Epithelial cell of proximal tubule (primary cell): ENCODE results near the gene KDM4B. TPM values are rescaled to one million over a fixed set of nuclear protein-coding genes. Genes with fewer than 3 reads are reported as not detected.

Experiments used
- DNase-seq: peaks from one replicate; pipeline ENCODE4 v3.0.0-alpha.2; 2011; ENCODE audit warnings: low read depth
- H3K4me3 ChIP-seq: 2 replicates; pipeline ENCODE4 v1.5.1; 2011; ENCODE audit warnings: low read depth, mild to moderate bottlenecking, low read length
- CTCF ChIP-seq: conservative IDR thresholded peaks from 2 replicates; pipeline ENCODE4 v1.5.1; 2012; ENCODE audit warnings: low read depth, mild to moderate bottlenecking, low read length
- total RNA-seq: library from RNA; depleted of rRNA; stranded (reverse); fragments of >200 nt; gene quantifications from 2 replicates; pipeline ENCODE4 v1.2.3, GENCODE V29; 2015

The KDM4B gene
- total RNA-seq, 1 donor from 2014 or later: 20.5 TPM

GRCh38 chr19:5165697-5166019, 196.7 kb downstream of the KDM4B start:
- no peak for TF ChIP-seq CTCF
- H3K4me3 ChIP-seq: no peak overlapping the region
- DNase-seq: no peak

- no peak overlapping the region for H3K4me3 ChIP-seq
- DNase-seq: no peak
- TF ChIP-seq CTCF: no peak
Measured at GRCh38 chr19:5166262-5166661, 197.3 kb downstream of the KDM4B start.

GRCh38 chr19:5170329-5170745, 201.4 kb downstream of the KDM4B start:
- H3K4me3 ChIP-seq: no peak overlapping the region
- no peak for DNase-seq
- TF ChIP-seq CTCF: peak; percentile 60

- no peak for DNase-seq
- TF ChIP-seq CTCF: no peak
- no peak overlapping the region for H3K4me3 ChIP-seq
Measured at GRCh38 chr19:5171711-5172110, 202.8 kb downstream of the KDM4B start.

GRCh38 chr19:5172859-5173630, 204.1 kb downstream of the KDM4B start:
- TF ChIP-seq CTCF: no peak
- DNase-seq: no peak
- H3K4me3 ChIP-seq: no peak overlapping the region

- DNase-seq: no peak
- no peak for TF ChIP-seq CTCF
- no peak overlapping the region for H3K4me3 ChIP-seq
Measured at GRCh38 chr19:5173993-5174392, 205.1 kb downstream of the KDM4B start.

- no peak overlapping the region for H3K4me3 ChIP-seq
- TF ChIP-seq CTCF: no peak
- no peak for DNase-seq
Measured at GRCh38 chr19:5177745-5178450, 209.0 kb downstream of the KDM4B start.
